IMR-90 (cell line): ENCODE results near the gene ART4. TPM values are rescaled to one million over a fixed set of nuclear protein-coding genes. Genes with fewer than 3 reads are reported as not detected.

Experiments used
- ATAC-seq: fragments of 200-7000 bp; cut with Tn5 transposase; 2 replicates; pipeline ENCODE4 v1.9.1; 2020; ENCODE audit warnings: low read depth, mild to moderate bottlenecking, moderate library complexity
- BruUV-seq: library from RNA; stranded (reverse); fragments of 400-500 nt; replicated peaks from 2 replicates; lab custom pipeline; 2021; lab: Mats Ljungman, UMichigan
- CTCF ChIA-PET: fragments of 300-600 bp; formaldehyde crosslinking; extraction: SDS; loops from one replicate; lab custom pipeline; 2021; ENCODE audit warnings: antibody characterized with exemption; lab: Yijun Ruan, JAX
- POLR2A ChIA-PET: fragments of 300-600 bp; sonication (Branson Sonifier 250); formaldehyde crosslinking; loops from one replicate; lab custom pipeline; 2022; ENCODE audit warnings: antibody characterized with exemption; ENCODE audit not compliant: unreplicated experiment; lab: Charles Lee
- DNase-seq: peaks from one replicate; pipeline ENCODE4 v3.0.0; 2013
- H2AFZ ChIP-seq: replicated peaks from 2 replicates; pipeline ENCODE3; 2013; ENCODE audit warnings: low read length, mild to moderate bottlenecking; ENCODE audit not compliant: poor library complexity
- H2AK5ac ChIP-seq: 2 replicates; pipeline ENCODE4 v1.6.1; 2013; ENCODE audit warnings: low read depth, low read length, inconsistent platforms
- H2AK9ac ChIP-seq: replicated peaks from 2 replicates; pipeline ENCODE3; 2013; ENCODE audit warnings: mild to moderate bottlenecking, low read depth, low read length, moderate library complexity; ENCODE audit not compliant: poor library complexity
- H2BK120ac ChIP-seq: 2 replicates; pipeline ENCODE4 v1.6.1; 2013; ENCODE audit warnings: low read depth, low read length, inconsistent platforms
- H2BK15ac ChIP-seq: 3 replicates; pipeline ENCODE4 v1.6.1; 2013; ENCODE audit warnings: low read depth, low read length, inconsistent platforms
- H2BK20ac ChIP-seq: 2 replicates; pipeline ENCODE4 v1.6.1; 2013; ENCODE audit warnings: low read depth, mild to moderate bottlenecking, inconsistent platforms, low read length, moderate library complexity
- H2BK5ac ChIP-seq: 2 replicates; pipeline ENCODE4 v1.6.1; 2013; ENCODE audit warnings: mild to moderate bottlenecking, low read depth, low read length, inconsistent platforms; ENCODE audit not compliant: poor library complexity, severe bottlenecking
- H3K14ac ChIP-seq: replicated peaks from 2 replicates; pipeline ENCODE4 v1.6.1; 2013; ENCODE audit warnings: low read depth, low read length, inconsistent platforms
- H3K18ac ChIP-seq: 2 replicates; pipeline ENCODE4 v1.6.1; 2013; ENCODE audit warnings: low read depth, low read length, control low read depth
- H3K23ac ChIP-seq: 2 replicates; pipeline ENCODE4 v1.6.1; 2013; ENCODE audit warnings: low read depth, low read length, inconsistent platforms
- H3K27ac ChIP-seq: 2 replicates; pipeline ENCODE4 v1.5.1; 2013; ENCODE audit warnings: mild to moderate bottlenecking, control low read depth, low read length; ENCODE audit not compliant: insufficient read depth
- H3K27me3 ChIP-seq: 2 replicates; pipeline ENCODE4 v1.6.1; 2013; ENCODE audit warnings: low read length; ENCODE audit not compliant: control insufficient read depth, insufficient read depth
- H3K36me3 ChIP-seq: 2 replicates; pipeline ENCODE4 v1.6.1; 2013; ENCODE audit warnings: low read length, mixed read lengths; ENCODE audit not compliant: control insufficient read depth, insufficient read depth
- H3K4ac ChIP-seq: 2 replicates; pipeline ENCODE4 v1.6.1; 2013; ENCODE audit warnings: low read depth, low read length, inconsistent platforms
- H3K4me1 ChIP-seq: 2 replicates; pipeline ENCODE4 v1.6.1; 2013; ENCODE audit warnings: low read length, mixed read lengths; ENCODE audit not compliant: control insufficient read depth, insufficient read depth
- H3K4me2 ChIP-seq: 2 replicates; pipeline ENCODE4 v1.6.1; 2013; ENCODE audit warnings: low read depth, mild to moderate bottlenecking, control low read depth, low read length, moderate library complexity
- H3K4me3 ChIP-seq: 2 replicates; pipeline ENCODE4 v1.5.1; 2013; ENCODE audit warnings: low read depth, mild to moderate bottlenecking, control low read depth, low read length, moderate library complexity; ENCODE audit not compliant: insufficient read depth
- H3K56ac ChIP-seq: 2 replicates; pipeline ENCODE4 v1.6.1; 2013; ENCODE audit warnings: low read length, inconsistent platforms; ENCODE audit not compliant: insufficient read depth; ENCODE audit errors: extremely low read depth
- H3K79me1 ChIP-seq, 2 experiments: 2 replicates each; pipeline ENCODE4 v1.6.1; 2013; ENCODE audit warnings: low read length in 2 of 2, inconsistent platforms in 1 of 2, low read depth in 1 of 2
- H3K9ac ChIP-seq: 2 replicates; pipeline ENCODE4 v1.6.1; 2013; ENCODE audit warnings: low read depth, low read length, control low read depth
- H3K9me1 ChIP-seq: 2 replicates; pipeline ENCODE4 v1.6.1; 2013; ENCODE audit warnings: low read length, inconsistent platforms; ENCODE audit not compliant: insufficient read depth
- H3K9me3 ChIP-seq: 2 replicates; pipeline ENCODE4 v1.6.1; 2013; ENCODE audit warnings: low read length; ENCODE audit not compliant: control insufficient read depth, insufficient read depth
- H4K20me1 ChIP-seq: 2 replicates; pipeline ENCODE4 v1.6.1; 2013; ENCODE audit warnings: low read length, inconsistent platforms; ENCODE audit not compliant: insufficient read depth
- H4K5ac ChIP-seq: 2 replicates; pipeline ENCODE4 v1.6.1; 2013; ENCODE audit warnings: mild to moderate bottlenecking, low read depth, low read length, control low read depth
- H4K8ac ChIP-seq, 2 experiments: 2 replicates each; pipeline ENCODE4 v1.6.1; 2013; ENCODE audit warnings: low read depth in 2 of 2, low read length in 2 of 2, control low read depth in 1 of 2, inconsistent platforms in 1 of 2
- H4K91ac ChIP-seq: 2 replicates; pipeline ENCODE4 v1.6.1; 2013; ENCODE audit warnings: low read depth, low read length, inconsistent platforms; ENCODE audit not compliant: insufficient read depth
- CHD1 ChIP-seq: IDR thresholded peaks from 2 replicates; pipeline ENCODE4 v1.6.1; 2012; ENCODE audit warnings: low read depth, low read length, improper control_type of control experiment
- RAD21 ChIP-seq: IDR thresholded peaks from 2 replicates; pipeline ENCODE4 v1.6.1; 2012; ENCODE audit warnings: low read length, improper control_type of control experiment
- dilution Hi-C: fragments of 300-500 bp; cut with HindIII; formaldehyde crosslinking; loops from one replicate; pipeline ENCODE4 v1.14.3; 2018; ENCODE audit warnings: low sequenced_read_pairs; ENCODE audit not compliant: unreplicated experiment
- in situ Hi-C: fragments of 300-500 bp; cut with MboI; formaldehyde crosslinking; loops from 3 replicates; pipeline ENCODE4 v1.14.3; 2019; ENCODE audit warnings: low sequenced_read_pairs, inconsistent platforms, mixed read lengths
- intact Hi-C: fragments of 100-400 bp; cut with micrococcal nuclease; formaldehyde crosslinking; loops from 2 replicates; pipeline ENCODE4 v1.10.0; 2022
- polyA plus RNA-seq, 3 experiments: library from polyadenylated mRNA; depleted of rRNA; stranded (reverse); fragments of >200 nt; gene quantifications; 2 replicates each; pipeline ENCODE4 v1.2.3, GENCODE V29; 2012; ENCODE audit warnings: low replicate concordance in 1 of 3
- total RNA-seq: library from RNA; depleted of rRNA; stranded (reverse); fragments of >200 nt; gene quantifications from 2 replicates; pipeline ENCODE4 v1.2.3, GENCODE V29; 2012
- TF ChIP-seq, protein P1 (sequence below): fragments of 150-350 bp; IDR thresholded peaks from 2 replicates; pipeline ENCODE4 v1.6.1; 2017; ENCODE audit warnings: mild to moderate bottlenecking, antibody characterized with exemption, low read length, low read depth

Gene ART4
- total and polyA plus RNA-seq, 2 of the 4 experiments (the other 2 are of a cell fraction) = not detected

DNA sequence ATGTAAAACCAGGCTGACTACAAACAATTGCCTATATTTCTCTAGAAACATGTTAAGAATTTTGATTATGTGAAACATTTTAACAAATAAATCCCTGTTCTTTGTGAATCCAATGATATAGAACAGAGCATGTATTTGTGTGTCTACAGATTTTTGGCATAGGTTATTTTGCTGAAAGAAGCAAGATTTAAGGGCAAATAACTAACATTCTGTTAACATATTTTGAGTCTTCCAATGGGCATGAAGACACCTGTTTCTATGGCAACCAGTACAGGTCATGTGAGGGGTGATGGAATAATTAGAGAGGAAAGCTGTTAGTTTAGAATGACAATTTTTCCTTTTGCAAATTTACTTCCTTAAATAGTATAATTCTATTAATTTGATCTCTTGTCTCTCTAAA lies 8.8 kb downstream of the ART4 start:
- peaks cover 2% of the 10 kb centered on the region; the same call in 1 of the 2 replicates for H3K4me1 ChIP-seq
- no peaks in the 10 kb centered on the region for H3K9me3 ChIP-seq
- no peak overlapping the region for H3K23ac ChIP-seq
- no peak overlapping the region for H4K5ac ChIP-seq
- POLR2A ChIA-PET = no interaction called here
- H2AK5ac ChIP-seq = no peak overlapping the region
- TF ChIP-seq, protein P1, sequence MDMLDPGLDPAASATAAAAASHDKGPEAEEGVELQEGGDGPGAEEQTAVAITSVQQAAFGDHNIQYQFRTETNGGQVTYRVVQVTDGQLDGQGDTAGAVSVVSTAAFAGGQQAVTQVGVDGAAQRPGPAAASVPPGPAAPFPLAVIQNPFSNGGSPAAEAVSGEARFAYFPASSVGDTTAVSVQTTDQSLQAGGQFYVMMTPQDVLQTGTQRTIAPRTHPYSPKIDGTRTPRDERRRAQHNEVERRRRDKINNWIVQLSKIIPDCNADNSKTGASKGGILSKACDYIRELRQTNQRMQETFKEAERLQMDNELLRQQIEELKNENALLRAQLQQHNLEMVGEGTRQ = no peak
- TF ChIP-seq RAD21 = no peak
- TF ChIP-seq CHD1 = no peak
- dilution Hi-C loops = no loop called here
- H2BK120ac ChIP-seq = no peak overlapping the region
- no peak overlapping the region for H2AK9ac ChIP-seq
- H3K79me1 ChIP-seq = no peaks in the 10 kb centered on the region
- H3K56ac ChIP-seq = no peak overlapping the region
- in situ Hi-C loops = no loop called here
- H3K14ac ChIP-seq = no peak overlapping the region
- no peak overlapping the region for H2AFZ ChIP-seq
- no peak overlapping the region for H3K4me3 ChIP-seq
- intact Hi-C loops = no loop called here
- CTCF ChIA-PET = no interaction called here
- H3K9ac ChIP-seq = no peak overlapping the region
- BruUV-seq = no TSS peak
- no peak for ATAC-seq
- H3K9me1 ChIP-seq = peaks cover 3% of the 10 kb centered on the region
- peaks cover 4% of the 10 kb centered on the region for H4K20me1 ChIP-seq
- H3K36me3 ChIP-seq = no peaks in the 10 kb centered on the region
- no peak for DNase-seq
- no peak overlapping the region for H4K91ac ChIP-seq
- no peak overlapping the region for H3K18ac ChIP-seq
- H2BK5ac ChIP-seq = no peak overlapping the region
- H2BK20ac ChIP-seq = no peak overlapping the region
- H2BK15ac ChIP-seq = no peak overlapping the region
- no peak overlapping the region for H3K4ac ChIP-seq
- no peak overlapping the region for H3K4me2 ChIP-seq
- H3K27ac ChIP-seq = no peak overlapping the region
- H4K8ac ChIP-seq = no peak overlapping the region
- H3K27me3 ChIP-seq = no peaks in the 10 kb centered on the region
